Glomerular visceral epithelial cell (primary cell): Measurements from ENCODE around the gene PROX1.

ENCODE experiments used
- DNase-seq: peaks from one replicate; pipeline ENCODE4 v3.0.0-alpha.2; 2016; ENCODE audit errors: extremely low spot score

PROX1 gene

GRCh38 chr1:214021321-214021720 is 33.5 kb downstream of the PROX1 start:
- DNase-seq = no peak

GRCh38 chr1:214022229-214022791 is 34.5 kb downstream of the PROX1 start:
- DNase-seq = no peak

- DNase-seq = no peak
Measured at GRCh38 chr1:214022810-214023425, 35.1 kb downstream of the PROX1 start.

- DNase-seq = no peak
Measured at GRCh38 chr1:214026985-214027384, 39.2 kb downstream of the PROX1 start.

GRCh38 chr1:214027498-214027897 is 39.7 kb downstream of the PROX1 start:
- no peak for DNase-seq

- no peak for DNase-seq
Measured at GRCh38 chr1:214028095-214028494, 40.3 kb downstream of the PROX1 start.

- DNase-seq = no peak
Measured at GRCh38 chr1:214028649-214029406, 41.1 kb downstream of the PROX1 start.

- no peak for DNase-seq
Measured at GRCh38 chr1:214029796-214030195, 42.0 kb downstream of the PROX1 start.

GRCh38 chr1:214031267-214031650 is 43.5 kb downstream of the PROX1 start:
- no peak for DNase-seq

GRCh38 chr1:214037468-214037867 is 49.7 kb downstream of the PROX1 start:
- no peak for DNase-seq

- DNase-seq = no peak
Measured at GRCh38 chr1:214039394-214040018, 51.7 kb downstream of the PROX1 start.

GRCh38 chr1:214043167-214043566 is 55.4 kb downstream of the PROX1 start:
- DNase-seq = no peak

GRCh38 chr1:214044438-214045214 is 56.9 kb downstream of the PROX1 start:
- DNase-seq = no peak

GRCh38 chr1:214050513-214051401 is 63.0 kb downstream of the PROX1 start:
- no peak for DNase-seq

- no peak for DNase-seq
Measured at GRCh38 chr1:214051786-214052185, 64.0 kb downstream of the PROX1 start.

- no peak for DNase-seq
Measured at GRCh38 chr1:214058076-214058475, 70.3 kb downstream of the PROX1 start.

- DNase-seq = no peak
Measured at GRCh38 chr1:214066190-214066589, 78.4 kb downstream of the PROX1 start.

GRCh38 chr1:214066936-214067335 is 79.2 kb downstream of the PROX1 start:
- DNase-seq = no peak

GRCh38 chr1:214067397-214067796 is 79.6 kb downstream of the PROX1 start:
- no peak for DNase-seq

- DNase-seq = no peak
Measured at GRCh38 chr1:214067853-214068703, 80.3 kb downstream of the PROX1 start.
